Panc1 (cell line): ENCODE data around the gene TADA2B. TPM values are rescaled to one million over a fixed set of nuclear protein-coding genes. Genes with fewer than 3 reads are reported as not detected.

ENCODE experiments used
- ATAC-seq: fragments of 200-7000 bp; cut with Tn5 transposase; 2 replicates; pipeline ENCODE4 v1.9.1; 2020; ENCODE audit warnings: mild to moderate bottlenecking, moderate library complexity
- BruUV-seq: library from RNA; stranded (reverse); fragments of 400-500 nt; replicated peaks from 2 replicates; lab custom pipeline; 2021; lab: Mats Ljungman, UMichigan
- CTCF ChIA-PET: fragments of 300-600 bp; sonication (Branson Sonifier 250); formaldehyde crosslinking; loops from one replicate; lab custom pipeline; 2022; ENCODE audit warnings: antibody characterized with exemption; lab: Charles Lee
- POLR2A ChIA-PET: fragments of 300-600 bp; sonication (Branson Sonifier 250); formaldehyde crosslinking; loops from one replicate; lab custom pipeline; 2022; ENCODE audit warnings: antibody characterized with exemption; lab: Charles Lee
- DNase-seq: peaks from one replicate; pipeline ENCODE4 v3.0.0-alpha.2; 2010; ENCODE audit warnings: low read depth, low spot score
- H3K27ac ChIP-seq: 2 replicates; pipeline ENCODE4 v1.5.1; 2011; ENCODE audit warnings: mild to moderate bottlenecking, low read length, inconsistent platforms
- H3K27me3 ChIP-seq: fragments of 200-500 bp; sonication (Bioruptor generic); 2 replicates; pipeline ENCODE4 v1.6.0; 2014; ENCODE audit warnings: low read length, inconsistent platforms; ENCODE audit not compliant: control insufficient read depth, insufficient read depth
- H3K36me3 ChIP-seq: fragments of 200-500 bp; sonication (Bioruptor generic); 2 replicates; pipeline ENCODE4 v1.5.1; 2014; ENCODE audit warnings: inconsistent platforms, mild to moderate bottlenecking, low read length, moderate library complexity; ENCODE audit not compliant: control insufficient read depth, insufficient read depth
- H3K4me1 ChIP-seq: 2 replicates; pipeline ENCODE4 v1.5.1; 2011; ENCODE audit warnings: inconsistent platforms, mild to moderate bottlenecking, low read length, moderate library complexity; ENCODE audit not compliant: control insufficient read depth, insufficient read depth
- H3K4me3 ChIP-seq, 2 experiments: 2 replicates each; pipeline ENCODE4 v1.5.1; 2011 to 2012; ENCODE audit warnings: low read depth in 2 of 2, low read length in 2 of 2, mild to moderate bottlenecking in 2 of 2, inconsistent platforms in 1 of 2, moderate library complexity in 1 of 2
- H3K9me3 ChIP-seq: fragments of 200-500 bp; sonication (Bioruptor generic); 2 replicates; pipeline ENCODE4 v1.5.1; 2014; ENCODE audit warnings: low read depth, mild to moderate bottlenecking, inconsistent platforms, low read length, moderate library complexity; ENCODE audit not compliant: control insufficient read depth, insufficient read depth
- CTCF ChIP-seq: fragments of 450-650 bp; IDR thresholded peaks from 2 replicates; pipeline ENCODE4 v1.5.1; 2017; ENCODE audit warnings: mild to moderate bottlenecking
- POLR2AphosphoS5 ChIP-seq: IDR thresholded peaks from 2 replicates; pipeline ENCODE4 v1.6.1; 2012; ENCODE audit warnings: mild to moderate bottlenecking, low read depth, low read length, moderate library complexity
- SIN3A ChIP-seq: IDR thresholded peaks from 2 replicates; pipeline ENCODE4 v1.6.1; 2012; ENCODE audit warnings: low read depth, mild to moderate bottlenecking, low read length, moderate library complexity, borderline replicate concordance; ENCODE audit not compliant: insufficient read depth
- TCF7L2 ChIP-seq: IDR thresholded peaks from 2 replicates; pipeline ENCODE4 v1.6.1; 2011; ENCODE audit warnings: mild to moderate bottlenecking, low read depth, low read length, inconsistent platforms
- in situ Hi-C: cut with HindIII; loops from 2 replicates; pipeline ENCODE4 v1.10.0; 2016; ENCODE audit warnings: low sequenced_read_pairs, low pct_unique_long_range_greater_than_20kb
- intact Hi-C: fragments of 100-400 bp; cut with micrococcal nuclease; formaldehyde crosslinking; loops from one replicate; pipeline ENCODE4 v1.10.0; 2022; ENCODE audit not compliant: unreplicated experiment
- total RNA-seq: library from RNA; stranded (reverse); gene quantifications from one replicate; pipeline ENCODE4 v1.2.1, GENCODE V29; 2021; ENCODE audit not compliant: unreplicated experiment
- TF ChIP-seq, protein P1 (sequence below), 2 experiments: IDR thresholded peaks; 2 replicates each; pipeline ENCODE4 v1.6.1; 2011 to 2012; ENCODE audit warnings: low read depth in 2 of 2, control low read depth in 1 of 2, low read length in 1 of 2, mild to moderate bottlenecking in 1 of 2, moderate library complexity in 1 of 2; ENCODE audit not compliant: insufficient read depth in 1 of 2

TADA2B gene
- total RNA-seq, 1 experiment from 2014 or later: 17.6 TPM

DNA sequence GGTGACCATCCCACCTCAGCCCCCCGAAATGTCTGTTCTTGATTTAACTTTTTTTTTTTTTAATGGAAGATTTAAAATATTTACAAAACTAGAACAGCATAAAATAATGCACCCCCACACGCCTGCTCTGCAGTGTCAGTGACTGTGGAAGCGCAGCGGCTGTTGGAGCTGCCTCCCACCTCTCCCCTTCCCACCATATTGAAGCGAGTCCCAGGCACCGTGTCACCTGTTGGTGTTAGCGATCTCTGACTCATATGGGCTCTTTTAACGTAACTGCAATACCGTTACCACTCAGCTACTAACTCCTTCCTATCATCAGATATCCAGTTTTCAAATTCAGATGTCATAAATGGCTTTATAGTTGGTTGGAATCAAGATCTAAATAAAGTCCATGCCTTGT, 17.1 kb upstream of the TADA2B start:
- Histone ChIP-seq H3K4me1 (peaks cover 26% of the 10 kb centered on the region), H3K4me3 (no peak overlapping the region), H3K27ac (no peak overlapping the region; the same call in 1 of the 2 replicates), H3K27me3 (no peaks in the 10 kb centered on the region), H3K9me3 (no peaks in the 10 kb centered on the region), H3K36me3 (no peaks in the 10 kb centered on the region)
- intact Hi-C loops: no loop called here
- TF ChIP-seq CTCF: no peak
- TF ChIP-seq, protein P1, sequence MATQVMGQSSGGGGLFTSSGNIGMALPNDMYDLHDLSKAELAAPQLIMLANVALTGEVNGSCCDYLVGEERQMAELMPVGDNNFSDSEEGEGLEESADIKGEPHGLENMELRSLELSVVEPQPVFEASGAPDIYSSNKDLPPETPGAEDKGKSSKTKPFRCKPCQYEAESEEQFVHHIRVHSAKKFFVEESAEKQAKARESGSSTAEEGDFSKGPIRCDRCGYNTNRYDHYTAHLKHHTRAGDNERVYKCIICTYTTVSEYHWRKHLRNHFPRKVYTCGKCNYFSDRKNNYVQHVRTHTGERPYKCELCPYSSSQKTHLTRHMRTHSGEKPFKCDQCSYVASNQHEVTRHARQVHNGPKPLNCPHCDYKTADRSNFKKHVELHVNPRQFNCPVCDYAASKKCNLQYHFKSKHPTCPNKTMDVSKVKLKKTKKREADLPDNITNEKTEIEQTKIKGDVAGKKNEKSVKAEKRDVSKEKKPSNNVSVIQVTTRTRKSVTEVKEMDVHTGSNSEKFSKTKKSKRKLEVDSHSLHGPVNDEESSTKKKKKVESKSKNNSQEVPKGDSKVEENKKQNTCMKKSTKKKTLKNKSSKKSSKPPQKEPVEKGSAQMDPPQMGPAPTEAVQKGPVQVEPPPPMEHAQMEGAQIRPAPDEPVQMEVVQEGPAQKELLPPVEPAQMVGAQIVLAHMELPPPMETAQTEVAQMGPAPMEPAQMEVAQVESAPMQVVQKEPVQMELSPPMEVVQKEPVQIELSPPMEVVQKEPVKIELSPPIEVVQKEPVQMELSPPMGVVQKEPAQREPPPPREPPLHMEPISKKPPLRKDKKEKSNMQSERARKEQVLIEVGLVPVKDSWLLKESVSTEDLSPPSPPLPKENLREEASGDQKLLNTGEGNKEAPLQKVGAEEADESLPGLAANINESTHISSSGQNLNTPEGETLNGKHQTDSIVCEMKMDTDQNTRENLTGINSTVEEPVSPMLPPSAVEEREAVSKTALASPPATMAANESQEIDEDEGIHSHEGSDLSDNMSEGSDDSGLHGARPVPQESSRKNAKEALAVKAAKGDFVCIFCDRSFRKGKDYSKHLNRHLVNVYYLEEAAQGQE (IDR thresholded peaks at IDR 0.05; ENCODE audit: insufficient read depth in 1 of 2, low read depth in 2 of 2, low read length in 1 of 2): no peak
- no peak for TF ChIP-seq SIN3A
- TF ChIP-seq POLR2AphosphoS5: no peak
- TF ChIP-seq TCF7L2: no peak
- BruUV-seq: no TSS peak
- DNase-seq: no peak
- ChIA-PET POLR2A (no interaction called here), CTCF (no interaction called here)
- in situ Hi-C loops: no loop called here
- no peak for ATAC-seq

GRCh38 chr4:7027284-7027683, 15.9 kb upstream of the TADA2B start:
- H3K4me1 ChIP-seq: peaks cover 20% of the 10 kb centered on the region
- CTCF ChIA-PET: no interaction called here
- TF ChIP-seq, protein P1 (IDR thresholded peaks at IDR 0.05; ENCODE audit: insufficient read depth in 1 of 2, low read depth in 2 of 2, low read length in 1 of 2): no peak
- no peak for TF ChIP-seq POLR2AphosphoS5
- no peak for TF ChIP-seq SIN3A
- TF ChIP-seq TCF7L2: no peak
- TF ChIP-seq CTCF: no peak
- ATAC-seq (no peak), DNase-seq (no peak)
- POLR2A ChIA-PET: no interaction called here
- BruUV-seq: no TSS peak
- H3K27me3 ChIP-seq: no peaks in the 10 kb centered on the region
- no peaks in the 10 kb centered on the region for H3K9me3 ChIP-seq
- H3K4me3 ChIP-seq: no peak overlapping the region
- H3K27ac ChIP-seq: no peak overlapping the region
- in situ Hi-C loops (no loop called here), intact Hi-C loops (no loop called here)
- no peaks in the 10 kb centered on the region; the same call in 1 of the 2 replicates for H3K36me3 ChIP-seq
